HAP-1 (cell line): Measurements from ENCODE around the gene ESYT2.

Experiments used
- DNase-seq, 2 experiments: peaks; one replicate each; pipeline ENCODE4 v3.0.0-alpha.2; 2016 to 2020; ENCODE audit warnings: low spot score in 2 of 2
- H3K27me3 ChIP-seq: fragments of 250-450 bp; sonication (Bioruptor Pico); 2 replicates; pipeline ENCODE4 v1.5.1; 2020; ENCODE audit warnings: low read depth, mild to moderate bottlenecking, moderate library complexity
- H3K36me3 ChIP-seq: fragments of 250-450 bp; sonication (Bioruptor Pico); replicated peaks from 2 replicates; pipeline ENCODE4 v1.5.1; 2020; ENCODE audit warnings: mild to moderate bottlenecking
- H3K4me1 ChIP-seq: fragments of 250-450 bp; sonication (Bioruptor Pico); 2 replicates; pipeline ENCODE4 v1.5.1; 2020; ENCODE audit warnings: mild to moderate bottlenecking
- H3K4me3 ChIP-seq: fragments of 250-450 bp; sonication (Bioruptor Pico); 2 replicates; pipeline ENCODE4 v1.5.1; 2020; ENCODE audit warnings: mild to moderate bottlenecking, moderate library complexity
- H3K9me3 ChIP-seq: fragments of 250-450 bp; sonication (Bioruptor Pico); 2 replicates; pipeline ENCODE4 v1.5.1; 2020; ENCODE audit warnings: mild to moderate bottlenecking, moderate library complexity
- in situ Hi-C: fragments of 300-500 bp; cut with MboI; formaldehyde crosslinking; loops from 3 replicates; pipeline ENCODE4 v1.14.3; 2020; ENCODE audit warnings: low sequenced_read_pairs, inconsistent platforms, mixed read lengths

The ESYT2 gene

GRCh38 chr7:158827411-158828132 is 1.7 kb downstream of the ESYT2 start:
- peak overlapping the region; percentile 65 for H3K4me3 ChIP-seq
- no peaks in the 10 kb centered on the region for H3K27me3 ChIP-seq
- in situ Hi-C loops: no loop called here
- H3K9me3 ChIP-seq: no peaks in the 10 kb centered on the region
- H3K4me1 ChIP-seq: peaks cover 16% of the 10 kb centered on the region
- DNase-seq: peak in 1 of 2 experiments; percentile 34
- H3K36me3 ChIP-seq: peaks cover 5% of the 10 kb centered on the region; the same call in 1 of the 2 replicates

- in situ Hi-C loops: no loop called here
- Histone ChIP-seq H3K27me3 (no peaks in the 10 kb centered on the region), H3K36me3 (peaks cover 5% of the 10 kb centered on the region; the same call in 1 of the 2 replicates), H3K9me3 (no peaks in the 10 kb centered on the region), H3K4me1 (peaks cover 21% of the 10 kb centered on the region), H3K4me3 (no peak overlapping the region)
- DNase-seq: no peak
Measured at GRCh38 chr7:158825628-158826289, 3.5 kb downstream of the ESYT2 start.

- peaks cover 5% of the 10 kb centered on the region; the same call in 1 of the 2 replicates for H3K36me3 ChIP-seq
- DNase-seq: no peak
- no peak overlapping the region for H3K4me3 ChIP-seq
- H3K27me3 ChIP-seq: no peaks in the 10 kb centered on the region
- in situ Hi-C loops: no loop called here
- H3K4me1 ChIP-seq: peaks cover 22% of the 10 kb centered on the region
- H3K9me3 ChIP-seq: no peaks in the 10 kb centered on the region
Measured at GRCh38 chr7:158824028-158824427, 5.3 kb downstream of the ESYT2 start.

- peaks cover 5% of the 10 kb centered on the region; the same call in 1 of the 2 replicates for H3K36me3 ChIP-seq
- no peak overlapping the region for H3K4me3 ChIP-seq
- H3K27me3 ChIP-seq: no peaks in the 10 kb centered on the region
- no peaks in the 10 kb centered on the region for H3K9me3 ChIP-seq
- peaks cover 27% of the 10 kb centered on the region for H3K4me1 ChIP-seq
- in situ Hi-C loops: no loop called here
- peak; percentile 37 to 50 for DNase-seq
Measured at GRCh38 chr7:158821171-158822031, 7.9 kb downstream of the ESYT2 start.

- in situ Hi-C loops: no loop called here
- Histone ChIP-seq H3K4me3 (no peak overlapping the region), H3K27me3 (no peaks in the 10 kb centered on the region), H3K9me3 (no peaks in the 10 kb centered on the region), H3K4me1 (peaks cover 27% of the 10 kb centered on the region), H3K36me3 (peaks cover 5% of the 10 kb centered on the region; the same call in 1 of the 2 replicates)
- DNase-seq: no peak
Measured at GRCh38 chr7:158820656-158821055, 8.7 kb downstream of the ESYT2 start.

- Histone ChIP-seq H3K27me3 (no peaks in the 10 kb centered on the region), H3K36me3 (no peaks in the 10 kb centered on the region), H3K4me3 (no peak overlapping the region), H3K4me1 (peaks cover 27% of the 10 kb centered on the region), H3K9me3 (no peaks in the 10 kb centered on the region)
- in situ Hi-C loops: no loop called here
- no peak for DNase-seq
Measured at GRCh38 chr7:158819571-158820203, 9.6 kb downstream of the ESYT2 start.

GRCh38 chr7:158818325-158819213 is 10.7 kb downstream of the ESYT2 start:
- no peaks in the 10 kb centered on the region for H3K36me3 ChIP-seq
- H3K9me3 ChIP-seq: no peaks in the 10 kb centered on the region
- no peaks in the 10 kb centered on the region for H3K27me3 ChIP-seq
- peaks cover 27% of the 10 kb centered on the region for H3K4me1 ChIP-seq
- peak; percentile 49 to 69 for DNase-seq
- no peak overlapping the region for H3K4me3 ChIP-seq
- in situ Hi-C loops: no loop called here

- DNase-seq: no peak
- Histone ChIP-seq H3K9me3 (no peaks in the 10 kb centered on the region), H3K36me3 (no peaks in the 10 kb centered on the region), H3K4me1 (peaks cover 27% of the 10 kb centered on the region), H3K27me3 (no peaks in the 10 kb centered on the region), H3K4me3 (no peak overlapping the region)
- in situ Hi-C loops: no loop called here
Measured at GRCh38 chr7:158816995-158817394, 12.3 kb downstream of the ESYT2 start.

GRCh38 chr7:158816271-158816670 is 13.0 kb downstream of the ESYT2 start:
- Histone ChIP-seq H3K4me1 (peaks cover 23% of the 10 kb centered on the region), H3K27me3 (no peaks in the 10 kb centered on the region), H3K9me3 (no peaks in the 10 kb centered on the region), H3K4me3 (no peak overlapping the region), H3K36me3 (no peaks in the 10 kb centered on the region)
- DNase-seq: no peak
- in situ Hi-C loops: no loop called here

- in situ Hi-C loops: no loop called here
- H3K4me3 ChIP-seq: no peak overlapping the region
- no peak for DNase-seq
- H3K4me1 ChIP-seq: peaks cover 21% of the 10 kb centered on the region
- no peaks in the 10 kb centered on the region for H3K9me3 ChIP-seq
- H3K36me3 ChIP-seq: no peaks in the 10 kb centered on the region
- no peaks in the 10 kb centered on the region for H3K27me3 ChIP-seq
Measured at GRCh38 chr7:158815800-158816128, 13.5 kb downstream of the ESYT2 start.

GRCh38 chr7:158815083-158815799 is 14.1 kb downstream of the ESYT2 start:
- Histone ChIP-seq H3K4me3 (no peak overlapping the region), H3K9me3 (no peaks in the 10 kb centered on the region), H3K27me3 (no peaks in the 10 kb centered on the region), H3K4me1 (peaks cover 20% of the 10 kb centered on the region), H3K36me3 (0 out of 2 replicates have a peak, but pooled peaks cover under 1% of the 10 kb centered on the region)
- in situ Hi-C loops: no loop called here
- no peak for DNase-seq

GRCh38 chr7:158814637-158815036 is 14.7 kb downstream of the ESYT2 start:
- Histone ChIP-seq H3K4me3 (no peak overlapping the region), H3K9me3 (no peaks in the 10 kb centered on the region), H3K4me1 (peaks cover 20% of the 10 kb centered on the region), H3K36me3 (0 out of 2 replicates have a peak, but pooled peaks cover 4% of the 10 kb centered on the region), H3K27me3 (no peaks in the 10 kb centered on the region)
- no peak for DNase-seq
- in situ Hi-C loops: no loop called here
